Neutrophil (primary cell): ENCODE results near the gene NUP214.

Experiments used
- H3K27ac ChIP-seq: fragments of 200-600 bp; sonication (generic); 2 replicates; pipeline ENCODE4 v1.5.1; 2016; ENCODE audit warnings: mild to moderate bottlenecking, moderate library complexity
- H3K27me3 ChIP-seq: fragments of 200-600 bp; sonication (generic); 2 replicates; pipeline ENCODE4 v1.6.0; 2016; ENCODE audit warnings: mild to moderate bottlenecking
- H3K36me3 ChIP-seq: fragments of 200-600 bp; sonication (generic); 2 replicates; pipeline ENCODE4 v1.5.1; 2017
- H3K4me1 ChIP-seq, 2 experiments: fragments of 200-600 bp in 1 of 2; sonication (generic) in 1 of 2; 1 replicate in 1 of 2; 2 replicates in 1 of 2; pipeline versions ENCODE4 v1.5.1 to v1.6.1; 2013 to 2016; ENCODE audit warnings: low read depth in 1 of 2, low read length in 1 of 2, mild to moderate bottlenecking in 1 of 2, moderate library complexity in 1 of 2; ENCODE audit not compliant: control insufficient read depth in 1 of 2, insufficient read depth in 1 of 2
- H3K4me3 ChIP-seq, 2 experiments: fragments of 200-600 bp in 1 of 2; sonication (generic) in 1 of 2; 1 replicate in 1 of 2; 2 replicates in 1 of 2; pipeline ENCODE4 v1.5.1; 2013 to 2016; ENCODE audit warnings: low read depth in 1 of 2, low read length in 1 of 2, mild to moderate bottlenecking in 1 of 2, moderate library complexity in 1 of 2
- H3K9me3 ChIP-seq: fragments of 200-600 bp; sonication (generic); 2 replicates; pipeline ENCODE4 v1.5.1; 2016
- CTCF ChIP-seq: fragments of 200-600 bp; sonication (generic); IDR thresholded peaks from 2 replicates; pipeline ENCODE4 v1.5.1; 2016; ENCODE audit warnings: antibody characterized with exemption

Gene NUP214

GRCh38 chr9:131162886-131163285 lies 37.5 kb downstream of the NUP214 start:
- Histone ChIP-seq H3K9me3 (no peaks in the 10 kb centered on the region), H3K4me3 (no peak overlapping the region), H3K4me1 (no peaks in the 10 kb centered on the region), H3K27me3 (no peaks in the 10 kb centered on the region), H3K27ac (no peak overlapping the region), H3K36me3 (peaks cover 88% of the 10 kb centered on the region)
- TF ChIP-seq CTCF, result no peak

- Histone ChIP-seq H3K27ac (no peak overlapping the region), H3K4me3 (no peak overlapping the region), H3K27me3 (no peaks in the 10 kb centered on the region), H3K4me1 (no peaks in the 10 kb centered on the region), H3K9me3 (no peaks in the 10 kb centered on the region), H3K36me3 (peaks cover 72% of the 10 kb centered on the region)
- no peak for TF ChIP-seq CTCF
Measured at GRCh38 chr9:131165523-131165922, 40.1 kb downstream of the NUP214 start.

- TF ChIP-seq CTCF, result no peak
- no peaks in the 10 kb centered on the region for H3K4me1 ChIP-seq
- H3K9me3 ChIP-seq, result no peaks in the 10 kb centered on the region
- no peak overlapping the region for H3K27ac ChIP-seq
- H3K27me3 ChIP-seq, result no peaks in the 10 kb centered on the region
- no peak overlapping the region for H3K4me3 ChIP-seq
- peaks cover 63% of the 10 kb centered on the region for H3K36me3 ChIP-seq
Measured at GRCh38 chr9:131167146-131167692, 41.8 kb downstream of the NUP214 start.

- TF ChIP-seq CTCF, result no peak
- H3K27ac ChIP-seq, result no peak overlapping the region
- no peaks in the 10 kb centered on the region for H3K4me1 ChIP-seq
- H3K4me3 ChIP-seq, result no peak overlapping the region
- peaks cover 55% of the 10 kb centered on the region for H3K36me3 ChIP-seq
- H3K9me3 ChIP-seq, result no peaks in the 10 kb centered on the region
- H3K27me3 ChIP-seq, result no peaks in the 10 kb centered on the region
Measured at GRCh38 chr9:131167936-131168335, 42.5 kb downstream of the NUP214 start.

GRCh38 chr9:131169563-131170240 lies 44.3 kb downstream of the NUP214 start:
- no peak for TF ChIP-seq CTCF
- H3K36me3 ChIP-seq, result peaks cover 46% of the 10 kb centered on the region
- H3K27me3 ChIP-seq, result no peaks in the 10 kb centered on the region
- H3K9me3 ChIP-seq, result no peaks in the 10 kb centered on the region
- no peak overlapping the region for H3K4me3 ChIP-seq
- H3K4me1 ChIP-seq, result no peaks in the 10 kb centered on the region
- no peak overlapping the region for H3K27ac ChIP-seq
